Medulla oblongata (tissue), 1 donor: ENCODE data around the gene TMEM37.
A peak's percentile ranks its signal among the peaks of the same experiment; 100 is the strongest.

Experiments
- DNase-seq: peaks from one replicate; pipeline ENCODE4 v3.0.0-alpha.2; 2015; ENCODE audit errors: extremely low spot score

TMEM37 gene

GRCh38 chr2:119478188-119478977 is 46.7 kb downstream of the TMEM37 start:
- no peak for DNase-seq

GRCh38 chr2:119478978-119479295 is 47.3 kb downstream of the TMEM37 start:
- DNase-seq, result no peak

- no peak for DNase-seq
These were observed 48.5 kb downstream of the TMEM37 start for GRCh38 chr2:119480184-119480583.

- DNase-seq, result no peak
These were observed 49.1 kb downstream of the TMEM37 start for GRCh38 chr2:119480718-119481142.

- DNase-seq, result no peak
These were observed 50.1 kb downstream of the TMEM37 start for GRCh38 chr2:119481501-119482455.

- DNase-seq, result no peak
These were observed 51.1 kb downstream of the TMEM37 start for GRCh38 chr2:119482481-119483394.

GRCh38 chr2:119483395-119483753 is 51.7 kb downstream of the TMEM37 start:
- DNase-seq, result peak; percentile 30

- no peak for DNase-seq
These were observed 52.5 kb downstream of the TMEM37 start for GRCh38 chr2:119483896-119484718.

GRCh38 chr2:119484834-119485233 is 53.2 kb downstream of the TMEM37 start:
- DNase-seq, result no peak

- no peak for DNase-seq
These were observed 53.9 kb downstream of the TMEM37 start for GRCh38 chr2:119485336-119486110.

- DNase-seq, result no peak
These were observed 54.7 kb downstream of the TMEM37 start for GRCh38 chr2:119486196-119486827.

- DNase-seq, result no peak
These were observed 55.2 kb downstream of the TMEM37 start for GRCh38 chr2:119486886-119487285.

GRCh38 chr2:119487434-119488244 is 56.0 kb downstream of the TMEM37 start:
- DNase-seq, result no peak
